ENCODE data around the gene SNUPN. TPM values are rescaled to one million over a fixed set of nuclear protein-coding genes. Genes with fewer than 3 reads are reported as not detected.

The SNUPN gene
- total and polyA plus RNA-seq, 2 donors (not counting 1 experiment from before 2014, with no cell fraction given) = 10.5 to 23.5 TPM

- Mint-ChIP-seq H3K27me3 (no peaks in the 10 kb centered on the region), H3K9me3 (ENCODE audit: insufficient read depth) (no peaks in the 10 kb centered on the region), H3K4me1 (no peaks in the 10 kb centered on the region), H3K4me3 (no peak overlapping the region), H3K27ac (no peak overlapping the region)
- Histone ChIP-seq H3K4me2 (replicated peaks; ENCODE audit: low read depth, low read length, poor library complexity, severe bottlenecking) (no peak overlapping the region), H3K4me1 (ENCODE audit: control insufficient read depth in 2 of 2, insufficient read depth in 2 of 2, low read length in 2 of 2) (no peaks in the 10 kb centered on the region), H3K9ac (ENCODE audit: low read length) (no peak overlapping the region), H3K4me3 (ENCODE audit: control extremely low read depth in 1 of 5, extremely low read depth in 1 of 5, insufficient read depth in 1 of 5, low read depth in 2 of 5, low read length in 4 of 5) (no peak overlapping the region), H4K20me1 (ENCODE audit: control insufficient read depth, insufficient read depth, low read length, poor library complexity, severe bottlenecking) (no peaks in the 10 kb centered on the region), H2AFZ (ENCODE audit: insufficient read depth, low read depth, low read length, poor library complexity, severe bottlenecking) (no peak overlapping the region), H3K27ac (ENCODE audit: low read length in 2 of 2) (no peak overlapping the region), H3K27me3 (replicated peaks in 1 of 4; ENCODE audit: control extremely low read depth in 1 of 4, control insufficient read depth in 3 of 4, insufficient read depth in 4 of 4, low read length in 3 of 4) (no peaks in the 10 kb centered on the region), H3K36me3 (replicated peaks in 1 of 2; ENCODE audit: control extremely low read depth in 1 of 2, control insufficient read depth in 1 of 2, extremely low read depth in 1 of 2, insufficient read depth in 2 of 2, low read length in 1 of 2) (peaks cover 15 to 60% of the 10 kb centered on the region in 2 experiments), H3K9me3 (ENCODE audit: control extremely low read depth in 1 of 3, control insufficient read depth in 2 of 3, insufficient read depth in 1 of 3, low read length in 2 of 3) (no peaks in the 10 kb centered on the region), H3K79me2 (ENCODE audit: control insufficient read depth, insufficient read depth, low read length) (no peaks in the 10 kb centered on the region)
- POLR2A ChIA-PET = no interaction called here
- intact Hi-C loops (cut with micrococcal nuclease) = no loop called here
- CTCF ChIA-PET = no interaction called here
- WGBS (ENCODE audit: insufficient coverage) = 100% methylated on average over 1 of the region's 2 CpGs
- TF ChIP-seq EZH2 (IDR thresholded peaks at IDR 0.05; ENCODE audit: borderline replicate concordance, insufficient read depth, low read depth, low read length, poor library complexity, severe bottlenecking) = no peak
- TF ChIP-seq CTCF (IDR thresholded peaks at IDR 0.05) = no peak
- ATAC-seq (ENCODE audit: low read depth) (no peak), DNase-seq (no peak)
These were observed 26.1 kb downstream of the SNUPN start for GRCh38 chr15:75599401-75599800.

- Histone ChIP-seq H3K4me3 (ENCODE audit: control extremely low read depth in 1 of 5, extremely low read depth in 1 of 5, insufficient read depth in 1 of 5, low read depth in 2 of 5, low read length in 4 of 5) (no peak overlapping the region), H2AFZ (ENCODE audit: insufficient read depth, low read depth, low read length, poor library complexity, severe bottlenecking) (no peak overlapping the region), H3K4me1 (ENCODE audit: control insufficient read depth in 2 of 2, insufficient read depth in 2 of 2, low read length in 2 of 2) (no peaks in the 10 kb centered on the region), H3K27ac (ENCODE audit: low read length in 2 of 2) (no peak overlapping the region), H3K9ac (ENCODE audit: low read length) (no peak overlapping the region), H3K9me3 (ENCODE audit: control extremely low read depth in 1 of 3, control insufficient read depth in 2 of 3, insufficient read depth in 1 of 3, low read length in 2 of 3) (no peaks in the 10 kb centered on the region), H3K27me3 (replicated peaks in 1 of 4; ENCODE audit: control extremely low read depth in 1 of 4, control insufficient read depth in 3 of 4, insufficient read depth in 4 of 4, low read length in 3 of 4) (no peaks in the 10 kb centered on the region), H4K20me1 (ENCODE audit: control insufficient read depth, insufficient read depth, low read length, poor library complexity, severe bottlenecking) (no peaks in the 10 kb centered on the region), H3K36me3 (replicated peaks in 1 of 2; ENCODE audit: control extremely low read depth in 1 of 2, control insufficient read depth in 1 of 2, extremely low read depth in 1 of 2, insufficient read depth in 2 of 2, low read length in 1 of 2) (peaks cover 12 to 60% of the 10 kb centered on the region in 2 experiments), H3K79me2 (ENCODE audit: control insufficient read depth, insufficient read depth, low read length) (no peaks in the 10 kb centered on the region), H3K4me2 (replicated peaks; ENCODE audit: low read depth, low read length, poor library complexity, severe bottlenecking) (no peak overlapping the region)
- no peaks in the 10 kb centered on the region for H3K27me3 Mint-ChIP-seq
- H3K9me3 Mint-ChIP-seq (ENCODE audit: insufficient read depth) = no peaks in the 10 kb centered on the region
- 100% methylated on average over 2 of the region's 4 CpGs for WGBS (ENCODE audit: insufficient coverage)
- H3K4me1 Mint-ChIP-seq = no peaks in the 10 kb centered on the region
- no peak overlapping the region for H3K27ac Mint-ChIP-seq
- DNase-seq = no peak
- POLR2A ChIA-PET = no interaction called here
- ATAC-seq (ENCODE audit: low read depth) = no peak
- TF ChIP-seq CTCF (IDR thresholded peaks at IDR 0.05) (no peak), EZH2 (IDR thresholded peaks at IDR 0.05; ENCODE audit: borderline replicate concordance, insufficient read depth, low read depth, low read length, poor library complexity, severe bottlenecking) (no peak)
- CTCF ChIA-PET = interaction anchor here (1.3 to 1.6 kb wide), 3 partner anchors 19 to 83 kb away, joined by 3 to 4 read pairs (median 4); partner anchors contain the start of genes PTPN9 and SNX33
- intact Hi-C loops (cut with micrococcal nuclease) = no loop called here
- no peak overlapping the region for H3K4me3 Mint-ChIP-seq
These were observed 27.2 kb downstream of the SNUPN start for GRCh38 chr15:75598361-75598760.
